Measurements from ENCODE around the gene TC2N. TPM values are rescaled to one million over a fixed set of nuclear protein-coding genes. Genes with fewer than 3 reads are reported as not detected.
A peak's percentile ranks its signal among the peaks of the same experiment; 100 is the strongest.
"Not testable (repeated sequence)": the region's sequence is repeated elsewhere in the genome, so short reads cannot be mapped to it uniquely, and the experiment has no call there.

TC2N gene
- total RNA-seq, 1 donor, result 1.3 TPM

- no peak overlapping the region for H3K4me3 ChIP-seq (ENCODE audit: low read depth, low read length)
- no peak for DNase-seq (ENCODE audit: low read depth)
- TF ChIP-seq, protein P1, sequence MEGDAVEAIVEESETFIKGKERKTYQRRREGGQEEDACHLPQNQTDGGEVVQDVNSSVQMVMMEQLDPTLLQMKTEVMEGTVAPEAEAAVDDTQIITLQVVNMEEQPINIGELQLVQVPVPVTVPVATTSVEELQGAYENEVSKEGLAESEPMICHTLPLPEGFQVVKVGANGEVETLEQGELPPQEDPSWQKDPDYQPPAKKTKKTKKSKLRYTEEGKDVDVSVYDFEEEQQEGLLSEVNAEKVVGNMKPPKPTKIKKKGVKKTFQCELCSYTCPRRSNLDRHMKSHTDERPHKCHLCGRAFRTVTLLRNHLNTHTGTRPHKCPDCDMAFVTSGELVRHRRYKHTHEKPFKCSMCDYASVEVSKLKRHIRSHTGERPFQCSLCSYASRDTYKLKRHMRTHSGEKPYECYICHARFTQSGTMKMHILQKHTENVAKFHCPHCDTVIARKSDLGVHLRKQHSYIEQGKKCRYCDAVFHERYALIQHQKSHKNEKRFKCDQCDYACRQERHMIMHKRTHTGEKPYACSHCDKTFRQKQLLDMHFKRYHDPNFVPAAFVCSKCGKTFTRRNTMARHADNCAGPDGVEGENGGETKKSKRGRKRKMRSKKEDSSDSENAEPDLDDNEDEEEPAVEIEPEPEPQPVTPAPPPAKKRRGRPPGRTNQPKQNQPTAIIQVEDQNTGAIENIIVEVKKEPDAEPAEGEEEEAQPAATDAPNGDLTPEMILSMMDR (IDR thresholded peaks at IDR 0.05; ENCODE audit: insufficient read depth, low read depth, low read length), result no peak
These were observed 124.1 kb downstream of the TC2N start for GRCh38 chr14:91743305-91743653.

- TF ChIP-seq, protein P1 (IDR thresholded peaks at IDR 0.05; ENCODE audit: insufficient read depth, low read depth, low read length), result no peak
- no peak for DNase-seq (ENCODE audit: low read depth)
- no peak overlapping the region for H3K4me3 ChIP-seq (ENCODE audit: low read depth, low read length)
These were observed 124.6 kb downstream of the TC2N start for GRCh38 chr14:91742621-91743304.

- not testable (repeated sequence) for H3K4me3 ChIP-seq (ENCODE audit: low read depth, low read length)
These were observed 127.5 kb downstream of the TC2N start for GRCh38 chr14:91739867-91740266.

DNA sequence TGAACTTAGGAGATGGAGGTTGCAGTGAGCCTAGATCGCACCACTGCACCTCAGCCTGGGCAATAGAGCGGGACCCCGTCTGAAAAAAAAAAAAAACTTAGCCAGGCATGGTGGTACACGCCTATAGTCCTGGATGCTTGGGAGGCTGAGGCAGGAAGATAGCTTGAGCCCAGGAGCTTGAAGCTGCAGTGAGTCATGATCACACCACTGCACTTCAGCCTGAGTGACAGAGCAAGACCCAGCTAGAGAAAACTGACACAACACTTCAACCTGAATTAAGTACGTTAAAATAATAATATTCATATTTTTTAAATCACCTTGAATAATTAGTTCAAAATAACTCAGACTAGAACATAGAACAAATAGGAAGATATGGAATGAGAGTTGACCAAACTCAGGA is 129.7 kb downstream of the TC2N start:
- H3K4me3 ChIP-seq (ENCODE audit: low read depth, low read length), result no peak overlapping the region
- no peak for DNase-seq (ENCODE audit: low read depth)
- TF ChIP-seq, protein P1 (IDR thresholded peaks at IDR 0.05; ENCODE audit: insufficient read depth, low read depth, low read length), result no peak

More at GRCh38 chr14:91739867-91740266, 127.5 kb downstream of the TC2N start:
- DNase-seq (ENCODE audit: low read depth), result not testable (repeated sequence)

- peak; percentile 49 for DNase-seq (ENCODE audit: low read depth)
- TF ChIP-seq, protein P1 (IDR thresholded peaks at IDR 0.05; ENCODE audit: insufficient read depth, low read depth, low read length), result no peak
- H3K4me3 ChIP-seq (ENCODE audit: low read depth, low read length), result no peak overlapping the region
These were observed 134.4 kb downstream of the TC2N start for GRCh38 chr14:91732859-91733477.

DNA sequence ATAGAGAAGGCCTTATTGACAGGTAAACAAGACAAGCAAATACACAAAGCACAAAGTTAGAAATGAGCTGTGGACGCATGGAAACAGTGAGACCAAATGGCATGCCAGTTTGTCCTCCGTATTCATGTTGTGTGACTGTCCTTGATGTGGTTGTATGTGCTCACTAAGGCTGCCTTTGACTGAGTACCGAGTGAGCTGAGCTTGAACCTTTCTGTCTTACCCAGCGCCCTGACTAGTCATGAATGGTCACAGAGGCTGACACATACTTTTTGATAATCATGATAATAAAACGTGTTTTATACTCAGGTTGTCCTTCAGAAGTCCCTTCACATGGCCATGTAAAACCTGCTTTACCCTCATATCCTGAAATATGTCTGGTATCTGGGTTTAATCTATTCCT is 134.9 kb downstream of the TC2N start:
- no peak for DNase-seq (ENCODE audit: low read depth)
- TF ChIP-seq, protein P1 (IDR thresholded peaks at IDR 0.05; ENCODE audit: insufficient read depth, low read depth, low read length), result no peak
- H3K4me3 ChIP-seq (ENCODE audit: low read depth, low read length), result no peak overlapping the region

DNA sequence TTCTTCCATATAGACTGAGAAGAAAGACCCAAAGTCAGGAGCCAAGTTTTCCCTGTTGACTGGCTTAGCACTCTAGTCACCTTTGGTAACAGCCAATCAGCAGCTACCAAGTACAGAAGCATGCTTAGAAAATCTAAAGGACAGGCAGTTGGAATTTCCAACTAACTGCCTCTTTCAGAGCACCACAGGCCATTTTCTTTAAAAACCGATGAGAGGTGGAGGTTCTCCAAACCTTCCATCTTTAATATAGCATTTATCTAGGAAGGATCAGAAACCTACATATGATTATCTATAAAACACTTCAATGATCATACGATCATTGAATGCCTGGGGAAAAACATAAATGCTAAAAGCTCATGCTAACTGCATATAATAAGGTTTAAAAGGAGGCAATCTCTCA is 135.3 kb downstream of the TC2N start, which contains the start of gene CATSPERB:
Gene CATSPERB (minus strand): TSS at position 101 of the 400 bp plus-strand sequence. CDS start 2,607 bp downstream, outside the sequence.
- no peak for DNase-seq (ENCODE audit: low read depth)
- H3K4me3 ChIP-seq (ENCODE audit: low read depth, low read length), result no peak within 1 kb of the TSS
- TF ChIP-seq, protein P1 (IDR thresholded peaks at IDR 0.05; ENCODE audit: insufficient read depth, low read depth, low read length), result no peak

All from fibroblast of villous mesenchyme (primary cell).